Measurements from ENCODE around the gene PPP3CB. TPM values are rescaled to one million over a fixed set of nuclear protein-coding genes. Genes with fewer than 3 reads are reported as not detected.

The PPP3CB gene
- total RNA-seq (10 to 100 TPM; 47.4 to 48.1 TPM), polyA plus RNA-seq (1 to 10 TPM; 8.9 to 9.6 TPM)

DNA sequence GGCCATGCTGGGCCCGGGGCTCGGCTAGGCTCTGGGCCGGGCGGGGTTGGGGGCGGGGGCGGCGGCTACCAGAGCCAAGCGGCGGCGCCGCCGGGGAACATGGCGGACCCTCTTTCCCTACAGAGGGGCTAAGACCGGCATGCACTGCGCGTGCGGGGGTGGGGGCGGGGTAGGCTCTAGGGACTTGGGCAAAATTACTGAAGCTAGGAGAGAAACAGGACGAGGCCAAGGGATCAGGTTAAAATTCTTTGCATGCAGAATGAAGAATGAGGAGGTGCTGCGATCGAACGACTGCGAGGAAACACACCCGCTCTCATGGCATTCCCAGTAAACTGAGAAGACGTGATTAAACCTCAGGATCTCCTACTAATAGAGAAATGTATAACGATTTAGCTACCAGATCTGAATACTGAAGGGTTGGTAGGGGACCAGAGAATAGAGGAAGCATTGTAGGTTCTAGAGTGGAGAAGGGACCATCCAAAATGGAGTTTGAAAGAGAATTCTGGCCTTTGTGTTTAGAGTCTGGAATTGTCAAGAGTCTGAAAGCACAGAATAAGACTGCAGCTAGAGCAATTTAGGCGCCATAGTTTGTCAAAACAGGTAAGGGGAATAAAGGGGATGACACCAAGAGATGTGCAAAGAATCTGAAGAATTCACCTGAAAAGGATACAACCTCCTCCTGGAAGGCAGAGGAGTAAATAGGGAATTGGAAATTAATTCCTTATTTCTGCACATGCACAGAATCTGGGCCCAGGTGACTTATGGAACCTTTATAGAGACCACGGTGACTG is at the start of gene PPP3CB:
Gene PPP3CB, minus strand, starts transcription at position 141 of the 791 bp plus-strand sequence. Its CDS starts 135 bp downstream, at position 6.
- peaks cover 3 to 8% of the 10 kb centered on the region in 2 donors for H3K36me3 Mint-ChIP-seq
- CTCF ChIA-PET (ENCODE audit: partially characterized antibody) = interaction anchor here (1.0 to 1.4 kb wide), 3 partner anchors 17 to 137 kb away, joined by 3 to 4 read pairs (median 3); partner anchors contain the start of gene CFAP70

DNA sequence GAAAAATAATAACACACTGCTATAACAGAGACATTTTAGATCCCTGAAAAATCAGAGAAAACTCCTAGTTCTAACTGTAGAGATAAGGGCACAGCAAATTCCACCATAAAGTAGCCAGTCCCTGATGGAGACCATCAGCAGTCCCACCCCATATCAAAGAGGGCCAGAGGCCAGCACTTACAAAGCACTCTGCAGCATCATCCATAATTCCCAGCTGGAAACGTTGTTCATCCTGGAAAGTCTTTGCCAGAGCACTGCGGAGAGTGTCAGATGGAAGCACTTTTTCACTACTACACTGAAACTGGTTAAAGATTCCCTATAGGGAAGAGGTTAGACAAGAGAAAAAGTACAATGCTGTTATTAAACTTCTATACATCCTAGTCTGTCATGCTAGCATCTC is 49.5 kb upstream of the PPP3CB start:
- Histone ChIP-seq H3K27ac (ENCODE audit: low read depth, low read length) (no peak overlapping the region), H3K4me1 (ENCODE audit: insufficient read depth, low read length) (no peaks in the 10 kb centered on the region), H3K9me3 (ENCODE audit: control insufficient read depth in 1 of 2, low read length in 2 of 2) (no peaks in the 10 kb centered on the region), H3K36me3 (ENCODE audit: insufficient read depth, low read length) (no peaks in the 10 kb centered on the region), H3K4me3 (ENCODE audit: low read length in 2 of 2) (no peak overlapping the region), H3K27me3 (ENCODE audit: insufficient read depth, low read length) (no peaks in the 10 kb centered on the region)
- Mint-ChIP-seq H3K27ac (no peak overlapping the region), H3K36me3 (peaks cover 0 to 2% of the 10 kb centered on the region in 2 donors), H3K4me1 (no peaks in the 10 kb centered on the region), H3K9me3 (no peaks in the 10 kb centered on the region), H3K27me3 (no peaks in the 10 kb centered on the region), H3K4me3 (no peak overlapping the region)
- no peak for DNase-seq
- ChIA-PET POLR2A (ENCODE audit: partially characterized antibody) (no interaction called here), CTCF (ENCODE audit: partially characterized antibody) (no interaction called here)
- intact Hi-C loops (cut with micrococcal nuclease) = no loop called here

More for the DNA sequence above, at the start of gene PPP3CB:
- Histone ChIP-seq H3K27ac (ENCODE audit: low read depth, low read length) (peak within 1 kb of the TSS; percentile 92), H3K36me3 (ENCODE audit: insufficient read depth, low read length) (no peaks in the 10 kb centered on the region), H3K4me1 (ENCODE audit: insufficient read depth, low read length) (peaks cover 49% of the 10 kb centered on the region), H3K4me3 (ENCODE audit: low read length in 2 of 2) (peak within 1 kb of the TSS; percentile 84 to 92), H3K27me3 (ENCODE audit: insufficient read depth, low read length) (no peaks in the 10 kb centered on the region), H3K9me3 (ENCODE audit: control insufficient read depth in 1 of 2, low read length in 2 of 2) (no peaks in the 10 kb centered on the region)
- H3K27ac Mint-ChIP-seq = peak within 1 kb of the TSS; percentile 85 to 98 (median 97)
- no peaks in the 10 kb centered on the region for H3K9me3 Mint-ChIP-seq
- peak in 4 of 5 donors; percentile 86 to 96 (median 87) for DNase-seq
- intact Hi-C loops (cut with micrococcal nuclease) = loop anchor here (1.0 to 10.0 kb wide), 9 partner anchors 82 to 1131 kb away; partner anchors contain the start of genes ANXA7, CFAP70, ECD and FAM149B1
- no peaks in the 10 kb centered on the region for H3K27me3 Mint-ChIP-seq
- POLR2A ChIA-PET (ENCODE audit: partially characterized antibody) = interaction anchor here (0.5 to 2.7 kb wide), 25 partner anchors 10 to 1615 kb away, joined by 3 to 34 read pairs (median 5); partner anchors contain the start of genes ANXA7, CFAP70, CHCHD1 and DNAJB12
- H3K4me1 Mint-ChIP-seq = peaks cover 38 to 63% (median 52%) of the 10 kb centered on the region in 4 donors
- H3K4me3 Mint-ChIP-seq = peak within 1 kb of the TSS; percentile 91 to 99 (median 95)

DNA sequence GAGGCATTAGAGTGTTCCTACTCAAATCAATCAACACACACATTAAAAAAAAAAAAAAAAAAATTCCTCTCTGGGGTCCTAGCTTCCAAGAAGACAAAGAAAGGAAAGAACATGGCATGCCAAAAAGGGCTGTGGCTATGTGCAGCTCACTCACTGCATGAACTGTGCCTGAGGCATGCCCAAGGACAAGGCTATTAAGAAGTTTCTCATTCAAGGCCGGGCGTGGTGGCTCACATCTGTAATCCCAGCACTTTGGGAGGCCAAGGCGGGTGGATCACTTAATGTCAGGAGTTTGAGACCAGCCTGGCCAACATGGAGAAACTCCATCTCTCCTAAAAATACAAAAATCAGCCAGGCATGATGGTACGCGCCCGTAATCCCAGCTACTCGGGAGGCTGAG is 41.9 kb upstream of the PPP3CB start:
- CTCF ChIA-PET (ENCODE audit: partially characterized antibody) = interaction anchor here (2.3 to 13.1 kb wide), 2 partner anchors 9 to 108 kb away, joined by 13 to 312 read pairs; partner anchors contain the start of gene MYOZ1

DNA sequence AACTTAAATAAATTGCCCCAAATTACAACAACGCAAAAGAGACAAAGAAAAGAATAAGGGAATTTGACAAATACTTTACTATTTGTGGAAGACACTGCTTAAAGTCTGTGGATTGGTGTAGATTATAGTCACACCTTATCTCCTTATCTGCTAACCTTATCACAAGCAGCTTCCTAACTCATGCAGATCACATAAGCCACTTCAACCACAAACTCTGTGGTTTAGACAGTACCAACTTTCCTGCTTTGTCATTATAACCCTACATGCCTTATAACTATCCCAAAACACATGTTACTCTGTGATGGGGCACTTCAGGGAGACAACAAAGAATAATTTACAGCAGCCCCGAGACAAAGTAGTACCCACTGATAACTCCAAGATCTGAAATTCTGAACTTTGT is 41.5 kb upstream of the PPP3CB start:
- peak in 3 of 5 donors; percentile 8 to 26 (median 11) for DNase-seq
- Mint-ChIP-seq H3K4me1 (peaks cover 12 to 25% (median 13%) of the 10 kb centered on the region in 4 donors), H3K27me3 (peaks cover 0 to 5% of the 10 kb centered on the region in 2 donors), H3K9me3 (no peaks in the 10 kb centered on the region), H3K4me3 (peak overlapping the region in 4 of 8 donors; percentile 41 to 63 (median 51)), H3K36me3 (peaks cover 2 to 10% of the 10 kb centered on the region in 2 donors), H3K27ac (peak overlapping the region in 1 of 7 donors; percentile 65)
- intact Hi-C loops (cut with micrococcal nuclease) = no loop called here
- Histone ChIP-seq H3K27ac (ENCODE audit: low read depth, low read length) (no peak overlapping the region), H3K9me3 (ENCODE audit: control insufficient read depth in 1 of 2, low read length in 2 of 2) (no peaks in the 10 kb centered on the region), H3K4me3 (ENCODE audit: low read length in 2 of 2) (no peak overlapping the region), H3K27me3 (ENCODE audit: insufficient read depth, low read length) (no peaks in the 10 kb centered on the region), H3K4me1 (ENCODE audit: insufficient read depth, low read length) (peaks cover 19% of the 10 kb centered on the region), H3K36me3 (ENCODE audit: insufficient read depth, low read length) (no peaks in the 10 kb centered on the region)
- ChIA-PET POLR2A (ENCODE audit: partially characterized antibody) (interaction anchor here (0.6 to 1.3 kb wide), 2 partner anchors 9 to 106 kb away, joined by 3 to 4 read pairs; no protein-coding TSS in a partner anchor), CTCF (ENCODE audit: partially characterized antibody) (interaction anchor here (2.3 to 13.1 kb wide), 2 partner anchors 8 to 109 kb away, joined by 13 to 312 read pairs; partner anchors contain the start of gene MYOZ1)

More for the DNA sequence above, 41.9 kb upstream of the PPP3CB start:
- H3K4me1 ChIP-seq (ENCODE audit: insufficient read depth, low read length) = peaks cover 19% of the 10 kb centered on the region
- H3K9me3 ChIP-seq (ENCODE audit: control insufficient read depth in 1 of 2, low read length in 2 of 2) = no peaks in the 10 kb centered on the region
- H3K36me3 ChIP-seq (ENCODE audit: insufficient read depth, low read length) = no peaks in the 10 kb centered on the region
- intact Hi-C loops (cut with micrococcal nuclease) = no loop called here
- peaks cover 2 to 10% of the 10 kb centered on the region in 2 donors for H3K36me3 Mint-ChIP-seq
- DNase-seq = no peak
- H3K4me3 ChIP-seq (ENCODE audit: low read length in 2 of 2) = no peak overlapping the region
- peaks cover 0 to 5% of the 10 kb centered on the region in 2 donors for H3K27me3 Mint-ChIP-seq
- H3K9me3 Mint-ChIP-seq = no peaks in the 10 kb centered on the region
- H3K27ac ChIP-seq (ENCODE audit: low read depth, low read length) = no peak overlapping the region
- POLR2A ChIA-PET (ENCODE audit: partially characterized antibody) = interaction anchor here (0.6 kb wide), 1 partner anchor 8 kb away, joined by 3 read pairs; no protein-coding TSS in a partner anchor
- no peak overlapping the region for H3K4me3 Mint-ChIP-seq
- peaks cover 12 to 25% (median 13%) of the 10 kb centered on the region in 4 donors for H3K4me1 Mint-ChIP-seq
- no peaks in the 10 kb centered on the region for H3K27me3 ChIP-seq (ENCODE audit: insufficient read depth, low read length)
- H3K27ac Mint-ChIP-seq = no peak overlapping the region

DNA sequence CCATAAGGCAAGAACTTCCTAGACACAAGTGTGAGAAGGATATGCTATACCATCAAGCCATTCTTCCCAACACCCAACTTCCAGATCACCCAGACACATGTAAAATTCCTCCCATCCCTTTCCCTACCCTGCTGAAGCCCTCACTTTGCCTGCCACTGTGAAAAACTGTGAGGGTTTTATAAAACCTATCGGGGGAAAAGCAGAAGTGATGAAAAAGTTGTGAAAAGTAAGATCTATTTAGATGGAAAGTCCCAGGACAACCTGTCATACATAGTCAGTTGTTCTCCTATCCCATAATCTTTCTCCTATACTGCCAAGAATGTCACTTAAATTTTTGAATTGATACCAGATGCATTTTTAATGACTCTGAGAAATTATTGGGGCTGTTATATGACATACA is 39.0 kb upstream of the PPP3CB start:
- Histone ChIP-seq H3K4me3 (ENCODE audit: low read length in 2 of 2) (no peak overlapping the region), H3K27me3 (ENCODE audit: insufficient read depth, low read length) (no peaks in the 10 kb centered on the region), H3K9me3 (ENCODE audit: control insufficient read depth in 1 of 2, low read length in 2 of 2) (no peaks in the 10 kb centered on the region), H3K27ac (ENCODE audit: low read depth, low read length) (no peak overlapping the region), H3K36me3 (ENCODE audit: insufficient read depth, low read length) (no peaks in the 10 kb centered on the region), H3K4me1 (ENCODE audit: insufficient read depth, low read length) (peaks cover 19% of the 10 kb centered on the region)
- Mint-ChIP-seq H3K9me3 (no peaks in the 10 kb centered on the region), H3K27me3 (peaks cover 0 to 5% of the 10 kb centered on the region in 2 donors), H3K36me3 (peaks cover 0 to 10% of the 10 kb centered on the region in 2 donors), H3K4me3 (no peak overlapping the region), H3K4me1 (peaks cover 12 to 25% (median 13%) of the 10 kb centered on the region in 4 donors), H3K27ac (no peak overlapping the region)
- ChIA-PET POLR2A (ENCODE audit: partially characterized antibody) (no interaction called here), CTCF (ENCODE audit: partially characterized antibody) (interaction anchor here (13.1 kb wide), 1 partner anchor 111 kb away, joined by 312 read pairs; the partner anchor contains the start of gene MYOZ1)
- DNase-seq = no peak
- intact Hi-C loops (cut with micrococcal nuclease) = no loop called here

DNA sequence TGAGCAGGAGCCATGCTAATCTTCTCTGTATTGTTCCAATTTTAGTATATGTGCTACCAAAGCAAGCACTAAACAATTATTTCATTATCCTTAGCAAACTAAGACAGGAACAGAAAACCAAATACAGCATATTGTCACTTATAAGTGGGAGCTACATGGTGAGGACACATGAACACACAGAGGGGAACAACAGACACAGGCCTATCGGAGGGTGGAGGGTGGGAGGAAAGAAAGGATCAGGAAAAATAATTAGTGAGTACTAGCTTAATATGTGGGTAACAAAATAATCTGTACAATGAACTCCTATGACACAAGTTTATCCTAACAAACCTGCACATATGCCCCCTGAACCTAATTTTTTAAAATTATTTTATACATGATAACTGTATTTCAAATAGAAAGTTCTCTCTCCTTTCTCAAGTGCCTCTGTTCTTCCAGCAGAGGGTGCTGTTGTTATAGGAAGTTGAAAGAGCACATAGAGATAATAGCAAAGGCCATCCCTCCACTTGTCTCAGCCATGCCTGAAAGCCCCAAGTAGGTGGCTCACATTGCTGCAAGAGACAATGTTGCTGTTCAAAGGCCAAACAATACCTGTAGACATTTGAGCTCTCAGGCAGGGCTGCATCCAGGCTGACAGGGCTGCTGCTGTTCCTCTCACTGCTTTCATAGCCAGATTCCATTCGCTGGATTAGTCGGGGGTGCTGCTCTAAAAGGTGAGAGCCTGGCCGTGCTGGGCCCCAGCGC is 33.4 kb upstream of the PPP3CB start:
- Mint-ChIP-seq H3K27ac (no peak overlapping the region), H3K4me3 (no peak overlapping the region), H3K4me1 (no peaks in the 10 kb centered on the region), H3K27me3 (no peaks in the 10 kb centered on the region), H3K9me3 (no peaks in the 10 kb centered on the region), H3K36me3 (peaks cover 0 to 4% of the 10 kb centered on the region in 2 donors)
- Histone ChIP-seq H3K27me3 (ENCODE audit: insufficient read depth, low read length) (no peaks in the 10 kb centered on the region), H3K36me3 (ENCODE audit: insufficient read depth, low read length) (no peaks in the 10 kb centered on the region), H3K27ac (ENCODE audit: low read depth, low read length) (no peak overlapping the region), H3K9me3 (ENCODE audit: control insufficient read depth in 1 of 2, low read length in 2 of 2) (no peaks in the 10 kb centered on the region), H3K4me3 (ENCODE audit: low read length in 2 of 2) (no peak overlapping the region), H3K4me1 (ENCODE audit: insufficient read depth, low read length) (no peaks in the 10 kb centered on the region)
- ChIA-PET POLR2A (ENCODE audit: partially characterized antibody) (no interaction called here), CTCF (ENCODE audit: partially characterized antibody) (interaction anchor here (0.7 to 13.1 kb wide), 23 partner anchors 9 to 351 kb away, joined by 3 to 312 read pairs (median 5); partner anchors contain the start of genes MYOZ1 and PPP3CB)
- intact Hi-C loops (cut with micrococcal nuclease) = loop anchor here (1.0 to 5.0 kb wide), 3 partner anchors 98 to 350 kb away; no protein-coding TSS in a partner anchor
- DNase-seq = peak; percentile 57 to 77 (median 72)

Data from CD4-positive, alpha-beta memory T cell (primary cell).